HG03558 (cell line): ENCODE data around the gene AFF1.
"Not testable (repeated sequence)": the region's sequence is repeated elsewhere in the genome, so short reads cannot be mapped to it uniquely, and the experiment has no call there.

Source experiments
- ATAC-seq: cut with Tn5 transposase; IDR thresholded peaks from one replicate; pipeline ENCODE4 v1.9.1; 2021; ENCODE audit warnings: moderate number of reproducible peaks; ENCODE audit not compliant: unreplicated experiment; ENCODE audit errors: extremely low read depth

Gene AFF1

DNA sequence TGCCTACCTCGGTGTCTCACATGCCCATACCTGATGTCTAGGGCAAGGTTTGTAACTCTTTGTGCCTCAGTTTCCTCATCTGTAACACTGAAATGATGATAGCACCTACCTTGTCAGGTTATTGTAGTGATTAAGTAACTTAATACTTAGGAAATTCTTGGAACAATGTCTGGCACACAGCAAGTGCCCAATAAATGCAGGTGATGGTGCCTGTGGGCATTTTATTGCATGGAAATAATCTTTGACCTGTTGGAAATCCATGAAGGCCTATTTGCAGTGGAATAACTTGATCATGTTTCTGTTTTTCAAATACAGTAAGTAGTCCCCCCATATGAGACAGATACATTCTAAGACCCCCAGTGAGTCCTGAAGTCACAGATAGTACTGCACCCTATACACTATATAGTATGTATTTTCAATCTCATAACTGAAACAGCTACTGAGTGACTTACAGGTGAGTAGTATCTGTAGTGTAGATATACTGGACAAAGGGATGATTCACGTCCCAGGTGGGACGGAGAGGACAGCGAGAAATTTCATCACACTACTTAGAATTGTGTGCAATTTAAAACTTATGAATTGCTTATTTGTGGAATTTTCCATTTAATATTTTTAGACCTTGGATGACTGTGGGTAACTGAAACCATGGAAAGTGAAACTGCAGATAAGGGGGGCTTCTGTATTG is 42.1 kb downstream of the AFF1 start:
- no peak for ATAC-seq

- peak; percentile 94 for ATAC-seq
Observed at GRCh38 chr4:86977621-86978184, 42.9 kb downstream of the AFF1 start.

- ATAC-seq, result no peak
Observed at GRCh38 chr4:86978709-86979108, 43.9 kb downstream of the AFF1 start.

DNA sequence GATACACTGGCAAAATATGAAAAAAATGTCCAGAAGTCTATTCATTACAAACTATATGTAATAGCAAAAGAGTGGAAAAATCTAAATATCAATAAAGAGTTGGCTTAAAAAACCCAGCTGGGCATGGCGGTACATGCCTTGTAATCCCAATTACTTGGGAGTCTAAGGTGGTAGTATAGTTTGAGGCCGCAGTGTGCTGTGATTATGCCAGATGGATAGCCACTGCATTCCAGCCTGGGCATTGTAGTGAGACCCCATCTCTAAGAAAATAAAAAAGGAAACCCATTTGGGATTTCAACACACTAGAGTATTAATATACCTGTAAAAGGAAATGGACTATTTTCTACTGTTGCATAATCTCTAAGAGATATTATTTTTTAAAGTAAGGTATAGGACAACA is 45.4 kb downstream of the AFF1 start:
- no peak for ATAC-seq

GRCh38 chr4:86981789-86982188 is 47.0 kb downstream of the AFF1 start:
- ATAC-seq, result no peak

- ATAC-seq, result not testable (repeated sequence)
Observed at GRCh38 chr4:86985852-86986251, 51.0 kb downstream of the AFF1 start.

DNA sequence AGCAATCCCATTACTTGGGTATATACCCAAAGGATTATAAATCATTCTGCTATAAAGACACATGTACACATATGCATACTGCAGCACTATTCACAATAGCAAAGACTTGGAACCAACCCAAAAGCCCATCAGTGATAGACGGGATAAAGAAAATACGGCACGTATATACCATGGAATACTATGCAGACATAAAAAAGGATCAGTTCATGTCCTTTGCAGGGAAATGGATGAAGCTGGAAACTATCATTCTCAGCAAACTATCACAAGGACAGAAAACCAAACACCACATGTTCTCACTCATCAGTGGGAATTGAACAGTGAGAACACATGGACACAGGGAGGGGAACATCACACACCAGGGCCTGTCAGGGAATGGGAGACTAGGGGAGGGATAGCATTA is 54.8 kb downstream of the AFF1 start:
- ATAC-seq, result not testable (repeated sequence)

GRCh38 chr4:86990510-86990909 is 55.7 kb downstream of the AFF1 start:
- no peak for ATAC-seq

GRCh38 chr4:86991994-86992393 is 57.2 kb downstream of the AFF1 start:
- no peak for ATAC-seq

- ATAC-seq, result no peak
Observed at GRCh38 chr4:86993909-86994681, 59.3 kb downstream of the AFF1 start.

- ATAC-seq, result no peak
Observed at GRCh38 chr4:86994686-86995085, 59.9 kb downstream of the AFF1 start.

GRCh38 chr4:86996510-86996909 is 61.7 kb downstream of the AFF1 start:
- not testable (repeated sequence) for ATAC-seq

GRCh38 chr4:86999136-86999643 is 64.4 kb downstream of the AFF1 start:
- no peak for ATAC-seq

DNA sequence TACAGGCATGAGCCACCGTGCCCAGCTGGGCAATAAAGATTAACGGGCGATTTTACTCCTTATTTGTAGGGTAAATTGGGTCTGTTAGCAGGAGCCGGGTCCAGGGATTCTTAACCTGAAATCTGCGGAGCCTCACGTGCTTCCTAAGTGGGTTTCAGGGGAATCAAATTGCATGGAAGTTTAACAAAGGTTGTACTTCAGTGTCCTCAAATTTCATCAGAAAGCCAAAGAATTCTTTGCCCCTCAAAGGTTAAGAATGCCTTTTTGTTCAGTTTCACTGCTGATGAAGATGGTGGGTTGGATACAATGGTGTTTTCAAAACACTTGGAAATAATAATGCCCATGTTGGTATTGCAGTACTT is 67.9 kb downstream of the AFF1 start:
- no peak for ATAC-seq

DNA sequence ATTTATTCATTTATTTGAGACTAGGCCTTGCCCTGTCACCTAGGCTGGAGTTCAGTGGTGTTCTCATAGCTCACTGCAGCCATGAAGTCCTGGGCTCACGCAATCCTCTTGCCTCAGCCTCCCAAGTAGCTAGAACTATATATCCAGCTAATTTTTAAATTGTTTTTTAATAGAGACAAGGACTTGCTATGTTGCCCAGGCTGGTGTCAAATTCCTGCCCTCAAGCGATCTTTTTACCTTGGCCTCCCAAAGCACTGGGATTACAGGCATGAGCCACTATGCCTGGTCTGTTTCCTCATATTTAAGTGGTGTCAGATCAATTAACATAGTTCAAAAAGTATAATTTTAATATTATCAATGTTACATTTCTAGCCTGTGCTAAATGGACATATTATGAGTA is 68.5 kb downstream of the AFF1 start:
- ATAC-seq, result no peak

DNA sequence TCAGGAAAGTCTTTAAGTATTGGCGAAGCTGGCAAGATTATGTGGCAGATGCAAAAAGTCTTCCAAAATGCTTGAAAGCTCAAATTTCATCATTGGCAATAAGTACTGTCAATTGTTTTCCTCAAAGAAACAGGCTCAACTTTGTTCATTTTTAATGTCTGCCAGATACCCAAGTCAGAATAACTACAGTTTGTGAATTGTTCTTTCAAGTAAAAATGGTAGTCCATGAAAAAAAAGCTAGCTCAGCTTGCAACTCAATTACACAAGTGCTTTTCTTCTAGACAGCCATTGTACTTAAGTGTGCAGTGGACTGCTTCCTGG is 70.5 kb downstream of the AFF1 start:
- ATAC-seq, result no peak

GRCh38 chr4:87005690-87006425 is 71.0 kb downstream of the AFF1 start:
- ATAC-seq, result no peak

DNA sequence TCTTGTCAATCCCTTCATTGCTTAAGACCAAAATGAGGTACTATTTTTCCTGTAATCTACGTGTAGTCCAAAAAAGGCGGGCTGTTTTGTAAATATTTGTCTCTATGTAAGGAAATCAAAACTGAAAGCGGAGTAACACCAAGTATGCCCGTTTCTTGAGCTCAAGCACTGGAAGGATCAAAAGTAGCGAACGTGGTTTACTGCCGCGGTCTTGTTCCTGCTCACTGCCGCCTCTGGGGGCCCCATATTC is 71.5 kb downstream of the AFF1 start:
- no peak for ATAC-seq

- peak; percentile 48 for ATAC-seq
Observed at GRCh38 chr4:87006676-87007527, 72.1 kb downstream of the AFF1 start.
